Right renal pelvis (tissue), 4 donors: Measurements from ENCODE around the gene TAF15. TPM values are rescaled to one million over a fixed set of nuclear protein-coding genes. Genes with fewer than 3 reads are reported as not detected.

ENCODE experiments used
- DNase-seq, 4 donors: peaks; one replicate each; pipeline ENCODE4 v3.0.0-alpha.2; 2013; ENCODE audit warnings: low read depth in 4 of 4, low spot score in 3 of 4, missing footprints in 1 of 4
- polyA plus RNA-seq, 4 donors: library from polyadenylated mRNA; unstranded; fragments of 120-200 nt; gene quantifications; one replicate each; pipeline ENCODE4 v1.2.1, GENCODE V29; 2013; ENCODE audit not compliant: insufficient read length in 4 of 4

Gene TAF15
- polyA plus RNA-seq, 4 donors, result 194 to 227 (median 224) TPM

DNA sequence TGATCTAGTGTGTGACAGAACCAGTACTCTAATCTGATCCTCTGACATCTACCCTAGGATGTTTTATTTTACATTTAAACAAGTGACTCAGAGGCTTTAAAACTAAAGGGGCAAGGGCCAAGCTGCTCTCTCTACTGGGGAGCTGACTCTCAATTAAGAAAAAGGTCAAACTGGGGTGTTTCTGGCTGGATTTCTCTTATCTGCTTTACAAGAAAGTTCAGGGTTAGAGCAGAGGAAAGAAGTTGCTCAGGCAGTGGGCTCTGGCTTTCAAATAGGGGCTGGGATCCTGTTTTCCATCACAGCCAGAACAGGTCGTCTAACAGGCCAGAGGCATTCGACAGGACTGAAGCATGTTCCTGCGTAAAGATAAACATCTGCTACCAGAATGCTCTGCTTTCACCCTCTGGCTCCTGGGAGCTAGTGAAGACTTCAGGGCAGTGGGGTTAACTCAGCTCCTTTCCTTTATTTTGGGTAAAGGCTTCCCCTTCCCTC, 22.3 kb upstream of the TAF15 start:
- no peak for DNase-seq

DNA sequence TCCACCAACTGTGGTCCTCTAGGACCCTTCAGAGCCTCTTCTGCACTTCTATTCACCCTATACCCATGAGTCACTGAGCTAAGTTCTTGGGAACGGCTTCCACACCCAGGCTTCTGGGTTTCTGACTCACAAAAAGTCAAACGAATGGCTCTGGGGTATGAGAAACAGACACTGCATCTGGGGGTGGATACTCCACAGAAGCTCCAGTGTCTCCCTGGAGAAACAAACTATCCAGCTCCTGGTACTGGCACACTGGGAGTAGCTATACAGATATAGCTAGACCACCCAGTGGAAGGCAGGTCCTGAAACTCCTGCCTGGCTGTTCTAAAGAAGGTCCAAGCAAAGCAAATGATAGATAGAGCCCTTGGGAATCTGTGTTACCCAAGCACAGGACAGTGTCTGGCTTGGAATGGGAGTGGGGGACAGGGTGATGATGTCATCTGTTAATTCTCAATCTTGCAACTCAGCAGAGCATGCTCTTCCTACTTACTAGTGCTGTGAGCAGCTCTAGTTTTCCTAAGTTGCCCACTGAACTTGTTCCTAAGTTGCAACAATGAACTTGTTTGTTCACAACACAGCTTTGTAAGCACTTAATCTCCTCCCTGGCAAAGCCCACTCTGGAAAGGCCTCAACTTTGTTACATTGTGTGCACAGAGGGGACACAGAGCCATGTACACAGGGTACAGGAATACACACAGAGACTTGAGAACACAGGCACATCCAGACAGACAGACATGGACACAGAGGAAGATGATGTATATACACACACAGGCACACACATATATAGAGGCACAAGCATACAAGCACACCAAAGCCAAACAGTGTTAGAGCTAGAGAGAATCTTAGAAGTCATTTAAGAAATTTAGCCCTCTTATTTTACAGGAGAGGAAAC, 20.6 kb upstream of the TAF15 start:
- DNase-seq, result no peak

DNA sequence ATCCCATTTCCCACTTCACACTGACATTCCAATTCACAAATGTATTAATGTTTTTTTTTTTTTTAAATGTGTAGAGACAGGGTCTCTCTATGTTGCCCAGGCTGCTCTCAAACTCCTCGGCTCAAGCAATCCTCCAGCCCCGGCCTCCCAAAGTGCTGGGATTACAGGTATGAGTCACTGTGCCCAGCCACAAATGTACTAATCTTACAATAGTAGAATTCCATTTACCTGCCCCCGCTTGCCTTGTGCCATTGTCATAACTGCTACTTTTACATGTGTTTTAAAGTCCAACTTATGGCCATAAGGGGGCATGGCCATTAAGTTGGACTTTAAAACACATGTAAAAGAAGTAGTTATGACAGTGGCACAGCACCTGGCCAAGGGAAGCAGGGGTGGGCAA, 18.4 kb upstream of the TAF15 start:
- DNase-seq, result no peak

DNA sequence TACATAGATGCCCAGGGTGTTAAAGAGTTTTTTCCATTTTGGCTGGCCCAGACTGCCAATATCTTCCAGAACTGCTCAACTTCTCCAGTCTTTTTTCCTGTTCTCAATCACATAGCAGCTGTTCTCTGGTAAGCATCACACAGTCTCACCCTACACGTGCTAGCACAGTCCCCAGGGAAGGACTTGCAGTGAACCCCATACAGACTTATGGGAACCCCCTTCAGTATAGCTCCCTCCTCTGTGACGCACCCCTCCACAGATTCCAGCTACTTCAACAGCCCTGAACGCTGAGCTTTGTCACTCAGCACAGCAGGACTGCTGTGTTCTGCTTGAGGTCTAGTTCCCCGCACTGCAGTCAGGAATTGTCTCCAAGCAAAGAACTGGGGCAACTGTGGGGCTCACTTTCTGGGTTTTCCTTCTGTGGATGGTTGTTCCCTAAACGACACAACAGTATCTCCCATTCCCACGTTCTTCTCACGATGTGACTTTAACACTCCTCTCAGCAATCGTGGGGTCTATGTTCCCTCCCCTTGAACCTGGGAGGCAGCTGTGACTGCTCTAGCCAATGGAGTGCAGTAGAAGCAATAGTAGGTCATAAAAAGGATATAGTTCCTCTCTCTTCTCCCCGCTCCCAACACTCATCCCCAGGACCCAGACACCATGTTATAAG, 17.5 kb upstream of the TAF15 start:
- DNase-seq, result no peak

DNA sequence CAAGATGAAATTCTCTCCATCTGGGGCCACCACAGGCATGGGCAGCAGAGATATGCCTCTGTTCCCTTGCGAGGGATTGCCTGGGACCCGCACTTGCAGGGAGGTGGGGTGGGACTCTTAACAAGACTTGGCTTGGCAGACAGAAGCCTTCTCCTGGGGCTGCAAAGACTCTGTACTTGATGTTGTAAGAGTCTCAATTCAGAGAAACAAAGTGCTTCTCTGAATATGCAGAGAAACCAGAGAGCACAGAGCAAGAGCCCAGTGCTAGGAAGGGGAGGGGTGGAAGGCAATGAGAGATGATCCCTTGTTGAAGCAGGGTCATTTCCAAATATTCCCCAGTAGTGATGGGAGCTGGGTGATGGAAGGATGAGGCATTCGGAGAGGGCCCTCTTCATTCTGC, 16.0 kb upstream of the TAF15 start:
- DNase-seq, result no peak

DNA sequence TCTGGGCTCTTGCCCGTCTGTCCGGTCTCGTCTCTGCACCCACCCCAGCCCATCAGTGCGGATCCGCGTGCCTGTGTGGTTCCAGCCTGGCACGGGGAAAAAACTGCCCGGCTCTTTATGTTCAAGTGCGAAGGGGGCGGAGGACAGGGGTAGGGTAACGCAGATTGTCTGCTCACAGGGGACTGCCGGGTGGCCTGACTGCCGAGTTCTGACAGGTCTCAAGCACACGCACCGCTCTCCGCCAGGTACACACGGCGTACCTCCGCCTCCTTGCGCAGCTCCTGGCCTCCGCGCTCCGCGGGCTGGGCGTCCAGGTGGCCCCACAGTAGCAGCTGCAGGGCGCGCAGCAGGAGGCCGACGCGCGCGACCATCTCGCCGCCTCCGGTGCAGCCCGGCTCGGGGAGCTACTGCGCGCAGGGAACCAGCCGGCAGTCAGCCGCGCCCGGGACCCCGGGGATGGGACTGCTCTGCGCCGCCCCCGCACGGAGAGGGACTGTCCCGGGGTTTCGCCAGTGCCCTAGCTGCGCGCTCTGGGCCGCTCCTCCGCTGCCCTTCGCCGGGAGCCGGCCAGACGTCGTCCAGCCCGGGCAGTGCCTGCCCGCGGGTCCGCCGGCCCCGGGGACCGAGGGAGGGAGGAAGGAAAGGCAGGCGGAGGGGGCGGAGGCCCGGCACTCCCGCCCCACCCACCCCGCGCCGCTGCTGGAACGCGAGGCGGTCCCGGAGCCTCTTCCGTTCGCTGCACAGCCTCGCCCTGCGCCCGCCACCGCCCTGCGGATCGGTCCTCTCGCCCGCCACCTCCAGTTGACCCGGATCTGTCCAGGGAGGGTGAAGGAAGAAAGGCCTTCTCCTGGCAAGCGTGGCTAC, 14.0 kb upstream of the TAF15 start, which contains the start of gene MMP28:
MMP28 (minus strand) TSS at position 635 of the 864 bp plus-strand sequence; CDS start at position 371, 264 bp downstream.
- no peak for DNase-seq

DNA sequence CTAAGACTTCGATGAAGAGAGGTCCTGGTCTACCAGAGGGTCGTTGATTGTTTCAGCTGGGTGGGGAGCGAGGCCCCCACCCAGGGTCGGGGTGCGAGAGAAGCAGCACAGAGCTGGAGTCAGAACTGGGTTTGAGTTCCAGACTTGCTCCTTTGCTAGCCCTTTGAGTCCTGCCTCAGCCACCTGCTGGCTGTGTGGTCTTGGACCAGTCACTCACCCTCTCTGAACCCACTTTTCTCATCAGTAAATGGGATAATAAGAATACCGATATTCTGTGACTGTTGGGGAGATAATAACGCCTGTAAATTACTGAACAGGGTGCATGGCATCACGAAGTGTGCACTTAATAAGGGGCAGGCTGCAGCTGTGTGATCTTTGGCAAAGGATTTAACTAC, 13.4 kb upstream of the TAF15 start:
- DNase-seq, result no peak

DNA sequence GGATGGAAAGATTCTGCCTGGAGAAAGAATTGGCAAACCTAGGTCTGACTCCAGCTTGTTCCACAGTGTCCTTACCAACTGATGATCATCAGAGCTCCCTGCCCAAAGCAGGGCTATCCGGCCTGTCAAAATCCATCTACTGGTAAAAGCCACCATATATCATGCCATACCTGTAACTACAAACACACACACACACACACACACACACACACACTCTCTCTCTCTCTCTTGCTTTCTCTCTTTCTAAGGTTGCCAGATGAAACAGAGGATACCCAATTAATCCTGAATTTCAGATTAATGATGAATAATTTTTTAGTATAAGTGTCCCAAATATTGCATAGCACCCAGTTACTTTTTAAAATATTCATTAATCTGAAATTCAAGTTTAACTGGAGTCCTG, 12.3 kb upstream of the TAF15 start:
- no peak for DNase-seq

DNA sequence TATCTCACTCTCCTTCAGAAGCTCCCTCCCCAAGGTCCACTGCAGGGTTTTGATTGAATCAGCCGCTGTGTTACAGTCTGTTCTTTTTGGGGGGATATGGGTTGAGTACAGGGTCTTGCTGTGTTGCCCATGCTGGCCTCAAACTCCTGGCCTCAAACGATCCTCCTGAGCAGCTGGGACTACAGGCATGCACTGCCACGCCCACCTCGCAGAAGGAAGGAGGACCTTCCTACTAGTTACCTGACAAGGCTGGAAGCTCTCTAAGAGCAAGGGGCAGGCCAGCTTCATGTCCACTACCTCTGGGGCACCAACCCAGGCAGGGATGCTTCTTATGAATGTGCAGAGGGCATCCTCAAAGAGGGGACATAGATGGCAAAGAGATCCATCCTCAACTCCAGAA, 11.9 kb upstream of the TAF15 start:
- DNase-seq, result no peak

DNA sequence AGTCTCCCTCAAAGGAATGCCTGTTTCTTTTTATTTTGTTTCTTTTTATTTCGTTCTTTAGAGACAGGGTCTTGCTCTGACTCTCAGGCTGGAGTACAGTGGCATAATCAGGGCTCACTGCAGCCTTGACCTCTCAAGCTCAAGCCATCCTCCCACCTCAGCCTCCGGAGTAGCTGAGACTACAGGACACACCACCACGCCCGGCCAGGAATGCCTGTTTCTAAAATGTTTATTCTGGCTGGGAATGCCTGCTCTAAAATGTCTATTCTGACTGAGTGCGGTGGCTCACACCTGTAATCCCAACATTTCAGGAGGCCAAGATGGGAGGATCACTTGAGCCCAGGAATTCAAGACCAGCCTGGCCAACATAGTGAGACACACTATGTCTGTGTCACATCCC, 11.4 kb upstream of the TAF15 start:
- no peak for DNase-seq

DNA sequence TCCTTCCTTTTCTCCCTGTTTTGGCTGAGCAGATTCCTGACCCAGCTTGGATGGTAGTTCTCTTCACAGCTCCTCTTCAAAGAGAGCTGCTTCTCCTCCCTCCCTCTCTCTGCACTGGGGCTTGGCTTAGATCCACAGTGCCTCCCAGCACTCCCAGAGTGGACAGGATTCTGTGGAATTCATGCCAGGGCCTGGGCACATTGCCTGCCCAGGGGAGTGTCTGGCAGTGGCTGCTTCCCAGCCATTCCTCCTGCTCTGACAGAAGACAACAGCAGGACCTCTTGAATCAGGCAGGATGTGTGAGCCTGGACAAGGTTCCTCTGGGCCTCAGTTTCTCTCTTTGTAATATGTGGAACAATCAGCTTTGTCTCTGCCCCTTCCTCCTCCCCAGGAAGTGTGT, 9.3 kb upstream of the TAF15 start:
- DNase-seq, result no peak

DNA sequence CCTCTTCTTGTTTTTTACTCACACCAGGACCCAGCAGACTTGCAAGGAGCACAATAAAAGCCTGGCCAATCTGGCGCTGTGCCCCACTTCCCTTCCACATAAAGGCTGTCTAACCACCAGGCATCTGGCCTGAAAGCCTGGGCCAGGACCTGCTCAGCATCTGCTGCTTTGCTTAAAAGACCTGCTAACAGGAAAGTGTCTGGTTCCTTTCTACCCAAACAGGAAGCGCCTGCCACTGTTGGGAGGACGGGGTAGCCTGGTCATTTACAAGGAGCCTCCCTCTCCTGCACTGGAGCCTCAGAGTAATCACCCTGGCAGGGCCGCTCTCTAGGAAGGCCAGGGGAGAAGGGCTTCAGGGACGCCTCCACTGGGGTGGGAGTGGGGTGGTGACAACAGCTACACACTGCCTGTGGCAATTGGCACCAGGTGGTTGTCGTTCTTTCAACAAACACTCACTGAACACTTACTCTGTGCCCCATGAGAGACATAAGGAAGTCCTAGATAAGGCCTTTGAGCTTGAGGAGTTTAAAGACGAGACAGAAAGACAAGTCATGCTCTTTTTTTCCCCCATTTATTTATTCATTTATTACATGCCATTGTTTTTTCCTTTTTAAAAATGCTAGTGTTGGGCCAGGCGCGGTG, 7.6 kb upstream of the TAF15 start:
- DNase-seq, result no peak

DNA sequence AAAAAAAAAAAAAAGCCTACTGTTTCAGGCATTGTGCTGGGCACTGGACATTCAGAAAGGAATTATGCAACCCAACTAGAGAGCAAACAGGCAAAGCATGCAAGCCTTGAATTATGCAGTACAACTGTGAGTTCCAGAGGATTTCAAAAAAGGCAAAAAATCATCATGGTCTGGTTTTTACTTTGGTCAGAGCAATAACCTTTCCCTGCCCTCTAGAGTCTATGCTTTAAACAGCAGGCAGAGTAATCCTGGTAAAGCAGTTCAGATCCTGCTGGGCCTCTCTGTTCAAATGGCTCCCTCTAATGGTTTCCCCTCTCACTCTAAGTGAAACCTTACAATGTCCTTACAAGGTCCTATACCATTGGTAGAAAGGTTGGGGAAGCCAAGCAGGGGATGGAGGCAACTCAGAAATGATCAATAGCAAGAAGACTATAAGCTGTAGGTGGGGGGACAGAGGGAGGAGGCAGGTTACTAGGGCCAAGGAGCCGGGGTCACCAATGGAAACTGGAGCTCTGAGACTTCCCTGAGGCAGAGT, 4.6 kb upstream of the TAF15 start:
- peak in 2 of 4 donors; percentile 63 to 64 for DNase-seq

DNA sequence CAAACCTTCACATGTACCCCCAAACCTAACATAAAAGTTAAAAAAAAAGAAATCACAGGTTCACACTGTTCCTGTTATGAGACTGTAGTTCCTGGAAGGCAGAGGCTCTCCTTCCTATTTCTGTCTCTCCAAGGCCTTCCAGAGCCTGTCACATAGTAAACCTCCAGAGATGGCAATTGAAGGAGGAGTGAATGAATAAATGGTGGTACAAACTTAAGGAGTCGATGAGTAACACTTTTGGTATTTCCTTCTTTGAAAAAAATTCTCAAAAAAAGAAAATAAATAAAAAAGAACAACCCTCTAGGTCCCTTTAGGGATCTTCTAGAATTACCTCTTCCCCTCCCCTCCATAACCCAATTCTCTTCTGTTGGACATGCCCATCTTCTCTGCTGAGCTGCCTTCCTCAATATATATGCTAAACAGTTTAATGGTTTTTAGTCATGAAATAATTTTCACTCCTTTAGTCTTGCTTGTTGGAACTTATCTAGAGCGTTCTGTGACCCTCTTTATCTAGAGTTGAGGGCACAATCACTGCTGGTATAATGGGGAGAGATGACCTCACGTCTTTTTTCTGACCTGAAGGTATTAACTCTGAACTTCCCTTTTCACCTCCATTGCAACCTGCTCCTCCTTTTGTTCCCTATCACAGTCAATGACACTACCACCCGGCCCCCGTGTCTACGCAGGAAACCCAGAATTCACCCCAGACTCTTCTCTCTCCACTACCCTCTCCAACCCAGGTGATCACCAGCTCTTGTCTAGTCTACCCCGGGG, 1.7 kb upstream of the TAF15 start:
- DNase-seq, result no peak

DNA sequence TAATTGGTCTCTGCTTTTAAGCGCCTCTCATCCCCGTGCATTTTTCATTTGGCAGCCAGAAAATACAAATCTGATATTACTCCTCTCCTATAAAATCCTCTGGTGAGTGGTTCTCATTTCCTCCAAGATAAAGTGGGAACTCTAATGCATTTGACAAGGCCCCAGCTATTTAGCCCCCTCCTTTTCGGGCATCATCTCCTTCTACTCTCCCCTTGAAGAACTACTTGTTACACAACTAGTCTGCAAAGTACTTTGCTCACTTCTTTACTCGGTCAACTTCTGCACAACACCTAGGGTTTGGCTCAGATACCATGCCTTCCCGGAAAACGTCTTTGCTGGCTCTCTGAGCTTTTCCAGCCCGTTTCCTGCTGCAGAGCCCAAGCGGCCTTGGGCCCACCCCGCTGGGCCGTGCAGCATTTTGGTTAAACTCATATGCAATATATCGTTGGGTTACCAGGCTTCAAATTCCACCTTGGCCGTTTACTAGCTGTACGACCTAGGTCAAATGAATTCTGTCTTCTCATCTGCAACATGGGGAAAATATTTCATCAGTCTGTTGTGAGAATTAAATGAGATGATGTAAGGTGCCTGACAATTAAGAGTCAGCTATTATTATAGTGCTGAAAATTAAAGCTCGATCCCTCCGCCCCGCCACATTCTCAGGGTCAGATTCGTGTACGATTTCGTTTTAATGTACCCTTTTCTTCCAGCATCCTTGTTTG, 883 bp upstream of the TAF15 start:
- DNase-seq, result no peak

DNA sequence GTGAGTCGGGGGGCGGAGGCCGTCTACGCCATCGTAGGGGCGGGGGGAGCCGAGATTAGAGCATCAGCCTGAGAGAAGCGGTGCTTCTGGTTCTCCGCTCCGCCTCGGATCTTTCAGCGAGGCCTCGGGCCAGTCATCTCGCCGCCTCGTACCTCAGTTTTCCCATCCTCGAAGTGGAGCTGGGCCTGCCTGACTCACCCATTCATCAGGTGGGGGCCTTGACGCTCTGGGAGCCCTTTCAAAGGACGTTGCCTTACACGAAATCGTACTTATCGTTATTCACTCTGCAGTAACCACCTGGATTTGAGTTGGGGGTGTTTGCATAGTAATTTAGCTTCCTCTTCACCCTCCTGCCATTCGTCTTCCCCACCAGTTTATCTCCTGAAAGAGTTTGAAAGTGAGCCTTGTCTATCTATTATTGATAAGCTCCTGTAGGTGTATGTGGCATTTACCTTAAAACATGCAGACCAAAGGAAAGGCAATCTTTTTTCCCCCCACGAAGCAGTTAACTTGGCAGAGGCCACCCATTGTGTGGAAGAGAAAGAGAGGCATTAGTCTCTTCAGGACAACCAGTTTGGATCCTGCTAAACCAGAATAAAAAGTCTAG, 674 bp downstream of the TAF15 start:
- no peak for DNase-seq

DNA sequence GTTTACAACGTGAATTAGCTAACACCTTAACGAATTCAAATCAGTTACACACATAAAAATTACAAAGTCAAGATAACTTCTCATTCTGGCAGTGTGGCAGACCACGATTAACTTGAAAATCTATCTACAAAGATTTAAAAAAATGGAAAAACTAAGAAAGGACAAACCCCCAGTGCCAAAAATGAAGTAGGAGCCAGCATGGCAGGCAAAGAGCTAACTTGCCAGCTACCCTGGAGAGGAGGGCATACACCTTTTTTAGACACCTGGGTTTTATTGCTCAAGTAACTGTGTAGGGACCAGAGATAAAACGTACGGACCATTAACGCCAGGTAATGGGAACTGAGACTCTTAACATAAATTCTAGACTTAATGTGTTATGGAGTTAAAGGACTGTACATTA, 2.5 kb downstream of the TAF15 start:
- DNase-seq, result no peak

DNA sequence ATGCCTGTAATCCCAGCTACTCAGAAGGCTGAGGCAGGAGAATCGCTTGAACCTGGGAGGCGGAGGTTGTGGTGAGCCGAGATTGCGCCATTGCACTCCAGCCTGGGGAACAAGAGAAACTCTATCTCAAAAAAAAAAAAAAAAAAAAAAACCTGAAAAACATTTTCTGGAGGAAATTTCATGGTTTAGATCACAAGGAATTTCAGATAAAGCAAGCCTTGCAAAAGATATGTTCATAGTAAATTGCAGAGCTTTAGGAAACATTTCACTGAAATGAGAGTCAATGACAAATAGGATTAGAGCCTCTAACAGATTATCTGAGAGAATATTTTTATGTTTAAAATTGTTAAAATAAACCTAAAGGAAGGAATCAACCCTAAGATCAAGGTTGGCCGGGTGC, 3.2 kb downstream of the TAF15 start:
- DNase-seq, result no peak
